Stimulated activated naive CD8-positive, alpha-beta T cell treated with anti-CD3 and anti-CD28 coated beads, Interleukin-15, Interleukin-2, amounts not matched to agents 100 ng/mL and 50 ng/mL, for 24 hours (primary cell): ENCODE data around the gene PAXX.

Experiments used
- H3K27ac Mint-ChIP-seq: one replicate; pipeline ENCODE4 v1.8.0; 2021; ENCODE audit warnings: mild to moderate bottlenecking, mixed read lengths
- H3K27me3 Mint-ChIP-seq: one replicate; pipeline ENCODE4 v1.8.0; 2021; ENCODE audit warnings: mixed read lengths
- H3K36me3 Mint-ChIP-seq: one replicate; pipeline ENCODE4 v1.8.0; 2021; ENCODE audit warnings: low read depth, mixed read lengths
- H3K4me1 Mint-ChIP-seq: one replicate; pipeline ENCODE4 v1.8.0; 2021; ENCODE audit warnings: low read depth, mixed read lengths
- H3K4me3 Mint-ChIP-seq: one replicate; pipeline ENCODE4 v1.8.0; 2021; ENCODE audit warnings: mild to moderate bottlenecking, mixed read lengths
- H3K9me3 Mint-ChIP-seq: one replicate; pipeline ENCODE4 v1.8.0; 2021; ENCODE audit warnings: mixed read lengths

PAXX gene

DNA sequence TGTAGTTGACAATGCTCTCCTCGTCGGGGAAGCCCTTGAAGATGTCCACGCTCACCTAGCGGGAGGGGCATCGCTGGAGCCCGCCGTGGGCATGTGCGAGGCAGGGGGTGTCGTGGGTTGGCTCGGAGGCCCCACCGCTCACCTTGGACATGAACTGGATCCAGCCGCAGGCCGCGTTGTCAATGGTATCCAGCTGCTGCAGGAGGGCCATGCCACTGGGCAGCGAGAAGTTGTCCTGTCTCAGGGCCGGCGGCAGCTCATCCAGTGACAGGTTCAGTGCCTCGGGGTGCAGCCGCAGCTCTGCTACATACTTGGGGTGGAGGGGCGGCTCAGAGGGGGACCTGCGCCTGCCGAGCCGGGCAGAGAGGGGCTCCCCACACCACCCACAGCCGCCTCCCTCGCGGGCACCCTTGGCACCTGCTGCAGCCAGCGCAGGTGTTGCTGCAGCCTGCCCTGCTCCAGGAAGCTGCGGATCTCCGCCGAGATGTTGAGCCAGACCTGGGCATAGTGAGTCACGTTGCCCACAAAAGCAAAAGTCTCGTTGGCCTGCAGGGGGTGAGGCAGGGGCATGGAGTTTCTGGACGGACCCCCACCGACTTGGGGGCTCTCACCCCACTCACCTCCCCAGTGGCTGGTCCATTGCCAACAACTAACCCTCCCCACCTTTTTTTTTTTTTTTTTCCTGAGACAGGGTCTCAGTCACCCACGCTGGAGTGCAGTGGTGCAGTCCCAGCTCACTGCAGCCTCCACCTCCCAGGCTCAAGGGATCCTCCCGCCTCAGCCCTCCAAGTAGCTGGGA lies 26.7 kb downstream of the PAXX start:
- Mint-ChIP-seq H3K9me3 (no peaks in the 10 kb centered on the region), H3K36me3 (peaks cover 4% of the 10 kb centered on the region), H3K27me3 (no peaks in the 10 kb centered on the region), H3K27ac (no peak overlapping the region), H3K4me1 (no peaks in the 10 kb centered on the region), H3K4me3 (no peak overlapping the region)

DNA sequence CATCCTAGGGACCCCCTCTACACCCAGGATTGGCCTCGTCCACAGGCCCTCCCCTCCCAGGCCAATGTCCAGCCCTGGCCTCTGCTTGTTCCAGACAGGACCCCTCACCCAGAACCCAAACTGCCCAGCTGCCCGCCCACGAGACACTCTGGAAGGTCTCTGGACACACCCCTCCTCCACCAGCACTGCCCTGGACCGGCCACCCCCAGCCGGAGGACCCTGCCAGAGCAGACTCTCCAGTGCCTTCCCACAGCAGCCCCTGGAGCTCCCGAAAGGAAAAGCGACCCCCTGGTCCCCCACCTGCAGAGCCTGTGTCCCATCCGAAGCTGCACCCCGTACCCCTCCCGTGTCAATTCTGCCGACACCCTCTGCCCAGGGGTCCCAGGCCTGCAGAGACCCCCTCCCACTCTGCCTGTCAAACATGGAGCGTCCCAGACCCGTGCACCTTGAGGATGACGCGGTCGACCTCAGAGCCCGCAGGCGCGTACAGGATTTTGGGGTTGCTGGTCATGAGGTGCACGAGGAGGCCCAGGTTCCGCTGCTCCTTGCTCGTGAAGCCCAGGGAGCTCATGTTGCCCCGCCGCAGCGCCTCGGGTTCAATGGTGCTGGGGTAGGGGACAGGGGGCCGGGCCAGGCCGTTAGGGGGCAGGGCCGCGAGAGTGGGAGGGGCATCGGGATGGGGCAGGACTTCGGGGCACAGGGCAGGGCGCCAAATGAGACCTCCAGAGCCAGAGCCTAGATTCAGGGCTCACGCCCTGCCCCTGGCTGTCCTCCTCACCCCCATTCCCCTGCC lies 27.9 kb downstream of the PAXX start:
- H3K9me3 Mint-ChIP-seq, result no peaks in the 10 kb centered on the region
- no peak overlapping the region for H3K4me3 Mint-ChIP-seq
- no peak overlapping the region for H3K27ac Mint-ChIP-seq
- H3K4me1 Mint-ChIP-seq, result no peaks in the 10 kb centered on the region
- H3K36me3 Mint-ChIP-seq, result peaks cover 4% of the 10 kb centered on the region
- H3K27me3 Mint-ChIP-seq, result no peaks in the 10 kb centered on the region

DNA sequence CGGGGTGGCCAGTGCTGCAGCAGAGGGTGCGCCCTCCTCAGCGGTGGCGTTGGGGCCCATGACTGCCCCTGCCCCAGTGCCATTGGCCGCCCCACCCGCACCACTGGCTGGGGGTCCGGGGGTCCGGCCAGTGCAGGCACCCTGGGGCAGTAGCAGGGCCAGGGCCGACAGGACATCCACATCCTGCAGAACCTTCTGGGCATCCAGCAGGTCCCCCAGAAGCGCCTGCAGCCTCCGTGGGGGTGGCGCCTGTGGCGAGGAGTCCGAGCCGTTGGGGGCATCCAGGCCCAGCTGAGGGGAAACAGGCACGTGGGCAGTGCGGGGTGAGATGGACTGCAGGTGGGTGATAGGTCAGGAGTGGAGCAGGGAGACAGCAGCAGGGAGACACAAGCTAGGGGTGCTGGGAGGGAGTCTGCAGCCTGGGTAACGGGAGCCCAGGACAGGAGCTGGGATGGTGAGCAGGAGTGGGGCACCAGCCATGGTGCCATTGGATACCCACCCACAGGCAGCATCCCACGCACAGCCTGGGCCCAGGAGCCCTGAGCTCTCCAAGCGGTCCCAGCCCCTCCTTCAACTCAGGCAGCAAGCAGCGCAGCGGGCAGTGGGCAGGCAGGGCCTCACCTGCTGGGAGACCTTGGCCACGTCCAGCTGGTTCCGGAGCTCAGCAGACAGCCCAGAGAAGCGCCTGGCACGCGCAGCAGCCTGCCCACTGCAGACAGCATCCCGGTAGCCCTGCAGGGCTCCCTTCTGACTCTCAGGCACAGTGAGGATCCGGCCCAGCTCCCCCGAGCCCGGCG lies 28.7 kb downstream of the PAXX start:
- Mint-ChIP-seq H3K9me3 (no peaks in the 10 kb centered on the region), H3K27me3 (no peaks in the 10 kb centered on the region), H3K4me1 (no peaks in the 10 kb centered on the region), H3K4me3 (no peak overlapping the region), H3K36me3 (peaks cover 4% of the 10 kb centered on the region), H3K27ac (no peak overlapping the region)

DNA sequence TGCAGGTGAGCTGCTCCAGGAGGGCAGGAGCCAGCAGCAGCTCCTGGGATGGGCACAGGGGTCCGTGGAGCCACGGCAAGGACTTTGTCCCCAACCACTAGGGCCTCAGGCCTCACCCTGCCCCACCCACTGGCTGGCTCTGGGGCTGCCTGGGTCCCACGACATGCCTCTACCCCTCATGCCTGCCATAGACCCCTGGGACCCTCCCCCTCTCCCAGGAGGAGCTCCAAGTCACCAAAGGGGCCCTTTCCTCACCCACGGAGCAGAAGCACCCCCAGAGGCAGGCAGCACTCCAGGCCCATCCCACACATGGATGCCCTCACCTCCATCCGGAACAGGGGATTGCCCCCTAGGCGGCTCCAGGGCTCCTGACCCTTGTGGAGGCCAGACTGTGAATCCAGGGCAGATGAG lies 29.4 kb downstream of the PAXX start:
- Mint-ChIP-seq H3K4me3 (no peak overlapping the region), H3K9me3 (no peaks in the 10 kb centered on the region), H3K4me1 (no peaks in the 10 kb centered on the region), H3K27me3 (no peaks in the 10 kb centered on the region), H3K36me3 (peaks cover 4% of the 10 kb centered on the region), H3K27ac (no peak overlapping the region)

DNA sequence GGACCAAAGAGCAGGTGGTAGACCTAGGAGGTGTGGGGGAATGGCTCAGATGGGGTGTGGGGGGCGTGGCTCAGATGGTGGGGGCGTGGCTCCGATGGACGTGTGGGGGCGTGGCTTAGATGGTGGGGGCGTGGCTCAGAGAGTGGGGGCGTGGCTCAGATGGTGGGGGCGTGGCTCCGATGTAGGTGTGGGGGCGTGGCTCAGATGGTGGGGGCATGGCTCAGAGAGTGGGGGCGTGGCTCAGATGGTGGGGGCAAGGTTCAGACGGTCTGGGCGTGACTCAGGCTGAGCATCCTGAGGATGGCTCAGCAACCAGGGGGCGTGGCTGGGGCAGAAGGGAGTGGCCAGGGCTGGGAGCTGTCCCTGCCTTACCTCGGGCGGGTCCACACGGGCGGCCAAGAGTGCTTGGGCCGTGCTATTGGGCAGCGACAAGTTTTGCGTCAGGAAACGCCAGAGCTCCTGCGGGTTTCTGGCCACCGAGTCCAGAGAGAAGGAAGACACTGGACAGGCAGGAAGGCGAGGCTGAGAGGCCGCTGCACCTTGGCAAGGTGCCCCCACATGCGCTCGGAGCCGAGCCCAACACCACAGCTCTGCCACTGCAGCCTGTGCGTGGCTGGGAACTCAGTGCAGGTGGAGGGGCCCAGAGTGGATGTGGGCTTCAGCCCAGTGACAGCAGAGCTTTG lies 29.9 kb downstream of the PAXX start:
- no peaks in the 10 kb centered on the region for H3K27me3 Mint-ChIP-seq

DNA sequence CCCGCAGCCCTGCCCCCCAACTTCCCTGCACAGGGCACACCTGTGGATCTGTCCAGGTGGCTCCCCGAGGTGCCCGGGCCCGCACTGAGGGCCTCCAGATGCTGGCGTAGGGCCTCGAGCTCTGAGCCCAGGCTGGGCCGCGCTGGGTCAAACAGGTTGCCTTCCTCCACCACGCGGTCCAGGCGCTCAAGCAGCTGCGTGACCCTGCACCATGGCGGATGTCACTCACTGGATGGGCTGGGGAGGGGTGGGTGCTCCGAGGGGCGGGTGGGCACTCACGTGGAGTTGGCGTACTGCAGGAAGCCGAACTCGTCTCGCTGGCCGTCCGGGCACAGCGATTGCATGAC lies 30.4 kb downstream of the PAXX start:
- Mint-ChIP-seq H3K9me3 (no peaks in the 10 kb centered on the region), H3K4me3 (no peak overlapping the region), H3K4me1 (peaks cover 4% of the 10 kb centered on the region), H3K27ac (no peak overlapping the region), H3K36me3 (no peaks in the 10 kb centered on the region), H3K27me3 (no peaks in the 10 kb centered on the region)

More for the DNA sequence above, 29.9 kb downstream of the PAXX start:
- no peaks in the 10 kb centered on the region for H3K36me3 Mint-ChIP-seq
- H3K4me3 Mint-ChIP-seq, result no peak overlapping the region
- H3K9me3 Mint-ChIP-seq, result no peaks in the 10 kb centered on the region
- H3K27ac Mint-ChIP-seq, result no peak overlapping the region
- peaks cover under 1% of the 10 kb centered on the region for H3K4me1 Mint-ChIP-seq

DNA sequence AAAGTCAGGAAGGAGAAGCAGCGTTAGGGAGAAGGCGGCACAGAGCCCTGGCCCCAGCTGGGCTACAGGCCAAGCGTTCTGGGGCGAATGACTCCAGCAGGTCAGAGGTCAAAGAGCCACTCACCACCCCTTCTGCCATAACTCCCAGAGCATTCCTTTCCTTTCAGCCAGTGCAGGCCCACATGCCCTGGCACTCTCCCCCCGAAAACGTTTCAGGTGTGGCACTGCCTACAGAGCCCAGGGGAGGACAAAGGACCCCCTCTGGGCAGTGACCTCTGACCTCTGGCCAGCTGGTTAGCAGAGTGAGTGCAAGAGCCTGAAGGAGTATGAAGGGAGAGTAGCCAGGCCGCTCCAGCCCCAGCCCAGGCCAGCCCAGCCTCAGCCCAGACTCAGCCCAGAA lies 30.9 kb downstream of the PAXX start:
- Mint-ChIP-seq H3K27me3 (no peaks in the 10 kb centered on the region), H3K4me1 (peaks cover 4% of the 10 kb centered on the region), H3K27ac (no peak overlapping the region), H3K9me3 (no peaks in the 10 kb centered on the region), H3K4me3 (no peak overlapping the region), H3K36me3 (no peaks in the 10 kb centered on the region)

DNA sequence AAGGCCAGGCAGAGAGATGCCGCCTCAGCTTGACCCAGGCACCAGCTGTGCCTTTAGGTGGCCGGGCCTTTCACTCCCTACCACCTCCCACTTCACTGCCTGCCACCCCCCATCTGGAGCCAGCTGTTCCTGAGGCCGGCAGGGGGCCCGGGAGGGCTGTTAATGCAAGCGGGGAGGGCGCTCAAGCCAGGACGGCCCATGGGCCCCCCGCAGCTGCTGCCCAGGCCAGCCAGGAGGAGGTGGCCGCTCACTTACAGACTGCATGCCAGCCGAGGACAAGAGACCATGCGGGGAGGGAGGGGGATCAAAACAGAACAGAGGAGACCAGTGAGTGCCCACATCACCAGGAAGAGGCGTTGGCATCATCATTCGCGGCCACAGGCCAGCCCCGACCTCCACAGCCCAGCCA lies 31.4 kb downstream of the PAXX start:
- H3K4me1 Mint-ChIP-seq, result peaks cover 4% of the 10 kb centered on the region
- no peaks in the 10 kb centered on the region for H3K9me3 Mint-ChIP-seq
- H3K36me3 Mint-ChIP-seq, result no peaks in the 10 kb centered on the region
- H3K27me3 Mint-ChIP-seq, result no peaks in the 10 kb centered on the region
- no peak overlapping the region for H3K27ac Mint-ChIP-seq
- no peak overlapping the region for H3K4me3 Mint-ChIP-seq

DNA sequence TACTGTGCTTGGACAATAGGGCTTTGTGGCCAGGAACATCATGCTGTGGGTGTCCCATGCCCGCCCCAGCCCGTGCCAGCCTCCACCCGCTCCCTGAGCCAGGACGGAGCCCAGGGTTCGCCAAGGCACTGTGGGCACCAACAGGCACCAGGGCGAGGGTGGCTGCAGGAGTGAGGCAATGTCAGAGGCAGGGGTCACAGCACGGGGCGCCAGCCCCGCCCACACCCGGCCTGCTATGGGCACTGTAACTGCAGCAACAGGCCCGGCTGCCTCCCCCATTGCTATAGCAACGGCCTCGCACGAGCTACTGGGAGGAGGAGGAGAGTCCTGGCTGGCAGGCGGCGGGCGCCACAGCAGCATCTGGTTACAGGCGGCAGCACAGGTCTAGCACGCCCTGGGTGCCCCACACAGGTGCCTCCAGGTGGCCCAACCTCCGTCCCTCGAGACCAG lies 33.3 kb downstream of the PAXX start:
- no peaks in the 10 kb centered on the region for H3K27me3 Mint-ChIP-seq
- no peaks in the 10 kb centered on the region for H3K36me3 Mint-ChIP-seq
- no peak overlapping the region for H3K27ac Mint-ChIP-seq
- H3K4me1 Mint-ChIP-seq, result peaks cover 22% of the 10 kb centered on the region
- H3K9me3 Mint-ChIP-seq, result no peaks in the 10 kb centered on the region
- H3K4me3 Mint-ChIP-seq, result no peak overlapping the region

DNA sequence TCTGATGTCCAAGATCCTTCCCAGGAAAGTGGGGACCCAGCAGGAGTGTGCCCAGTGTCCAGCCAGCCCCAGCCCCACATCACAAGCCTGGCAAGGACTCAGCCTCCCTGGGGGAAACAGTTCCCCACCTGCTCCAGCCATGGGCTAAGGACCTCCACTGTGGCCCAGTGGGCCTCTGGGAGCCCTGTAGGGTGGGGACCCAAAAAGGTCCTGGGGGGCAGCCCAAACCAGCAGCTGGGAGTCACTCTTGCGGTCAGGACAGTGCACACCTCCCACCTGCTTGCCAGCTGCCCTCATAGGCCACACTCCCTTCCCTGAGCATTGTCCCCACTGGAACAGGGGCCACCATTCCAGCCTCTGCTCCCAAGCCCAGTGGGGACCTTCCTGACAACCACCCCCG lies 34.2 kb downstream of the PAXX start:
- peaks cover 28% of the 10 kb centered on the region for H3K4me1 Mint-ChIP-seq
- H3K27ac Mint-ChIP-seq, result no peak overlapping the region
- no peaks in the 10 kb centered on the region for H3K36me3 Mint-ChIP-seq
- H3K27me3 Mint-ChIP-seq, result no peaks in the 10 kb centered on the region
- H3K9me3 Mint-ChIP-seq, result no peaks in the 10 kb centered on the region
- no peak overlapping the region for H3K4me3 Mint-ChIP-seq

DNA sequence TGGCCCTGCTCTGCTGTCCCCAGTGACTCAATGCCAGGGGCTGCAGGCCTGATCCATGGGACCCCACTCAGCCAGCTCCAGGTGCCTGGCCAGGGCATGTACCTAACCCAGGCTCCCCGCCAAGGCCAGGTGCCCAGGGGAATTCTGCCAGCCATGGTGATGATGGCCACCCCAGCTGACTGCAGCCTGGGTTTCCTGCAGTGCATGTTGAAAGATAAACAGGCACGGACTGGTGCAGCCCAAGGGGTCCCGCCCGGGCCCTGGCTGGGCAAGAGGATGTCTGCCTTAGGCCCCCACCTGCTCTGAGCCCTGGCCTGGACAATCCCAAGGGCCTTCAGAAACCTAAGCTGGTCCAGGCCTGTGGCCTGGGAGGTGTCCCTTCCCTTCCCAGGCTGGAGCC lies 34.6 kb downstream of the PAXX start:
- H3K9me3 Mint-ChIP-seq, result no peaks in the 10 kb centered on the region
- H3K36me3 Mint-ChIP-seq, result no peaks in the 10 kb centered on the region
- H3K27me3 Mint-ChIP-seq, result no peaks in the 10 kb centered on the region
- peak overlapping the region; percentile 76 for H3K4me3 Mint-ChIP-seq
- H3K27ac Mint-ChIP-seq, result no peak overlapping the region
- peaks cover 30% of the 10 kb centered on the region for H3K4me1 Mint-ChIP-seq

DNA sequence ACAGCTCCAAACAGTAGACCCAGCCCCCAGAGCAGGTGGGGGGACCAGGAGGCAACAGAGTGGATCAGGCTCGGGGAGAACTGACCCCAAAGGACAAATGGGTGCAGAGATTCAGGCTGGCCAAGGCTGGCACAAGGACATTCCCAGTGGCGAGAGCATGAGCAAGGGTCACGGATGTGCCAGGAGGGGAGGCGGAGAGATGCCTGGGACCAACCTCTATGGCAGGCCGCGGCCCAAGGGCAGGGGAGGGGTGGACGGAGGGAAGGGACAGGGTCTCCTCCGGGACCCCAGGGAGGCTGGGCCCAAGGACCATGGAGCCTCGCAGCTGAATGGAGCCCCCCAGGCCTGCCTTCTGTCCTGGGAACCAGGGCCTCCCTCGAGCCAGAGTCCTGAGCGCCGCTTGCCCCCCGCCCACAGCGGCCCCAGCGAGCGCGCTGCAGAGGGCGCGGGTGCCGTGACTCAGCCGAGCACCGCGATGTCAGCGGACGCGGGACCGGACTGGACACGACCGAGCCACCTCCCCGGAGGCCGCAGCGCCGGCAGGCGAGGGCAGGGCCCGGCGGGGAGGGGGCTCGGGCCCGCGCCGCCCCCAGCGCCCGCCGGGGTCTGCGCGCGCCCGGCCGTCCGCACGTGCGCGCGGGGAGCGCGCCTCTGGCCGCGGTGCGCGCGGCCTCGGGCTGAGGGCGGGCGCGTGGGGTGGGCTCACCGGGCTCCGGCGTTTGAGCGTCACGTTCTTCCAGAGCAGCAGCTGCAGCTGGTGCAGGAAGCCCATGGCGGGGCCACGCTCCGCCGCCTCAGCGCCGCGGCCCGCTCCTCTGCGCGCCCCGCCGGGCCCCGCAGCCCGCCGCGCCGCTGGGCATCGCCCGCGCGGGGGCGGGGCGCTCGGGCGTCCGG lies 35.4 kb downstream of the PAXX start, which contains the start of gene ABCA2:
Gene ABCA2 (minus strand): TSS at position 869 of the 894 bp plus-strand sequence. CDS start 97 bp downstream, at position 772.
- peaks cover 36% of the 10 kb centered on the region for H3K4me1 Mint-ChIP-seq
- H3K27ac Mint-ChIP-seq, result peak within 1 kb of the TSS; percentile 18
- no peaks in the 10 kb centered on the region for H3K9me3 Mint-ChIP-seq

DNA sequence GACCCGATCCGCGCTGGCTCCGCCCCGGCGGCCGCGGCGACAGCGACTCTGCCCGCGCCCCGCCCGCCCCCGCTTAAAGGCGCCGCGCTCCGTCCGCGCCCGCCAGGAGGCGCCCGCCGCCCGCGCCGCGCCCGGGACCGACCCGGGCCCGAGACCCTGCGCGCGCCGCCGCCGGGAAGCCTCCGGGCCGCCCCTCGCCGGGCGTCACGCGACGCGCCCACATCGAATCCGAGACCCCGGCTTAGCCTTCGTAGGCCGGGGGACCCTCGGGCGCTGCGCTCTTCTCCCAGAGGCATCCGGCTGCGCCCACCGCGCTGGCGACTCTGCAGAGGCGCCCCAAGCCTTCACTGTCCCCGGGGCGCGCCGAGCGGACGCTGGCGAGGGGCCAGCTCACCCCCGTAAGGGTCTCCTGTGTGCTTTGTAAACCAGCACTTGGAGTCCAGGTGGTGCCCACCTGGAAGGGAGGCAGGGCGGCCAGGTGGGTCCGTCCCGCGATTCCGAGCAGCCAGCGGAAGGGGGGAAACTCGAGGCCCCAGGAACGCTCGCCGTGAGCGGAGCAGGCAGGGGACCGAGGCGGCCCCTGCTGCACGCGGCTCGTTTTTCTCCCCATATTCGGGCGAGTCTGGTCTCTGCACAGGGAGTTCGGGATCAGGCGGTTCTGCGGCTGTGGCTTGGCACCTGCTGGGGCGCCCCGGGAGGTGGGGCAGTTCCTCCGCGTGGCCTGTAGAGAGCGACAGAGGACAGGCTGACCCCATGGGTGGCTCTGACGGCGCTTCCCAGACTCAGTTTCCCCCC lies 36.2 kb downstream of the PAXX start:
- H3K4me3 Mint-ChIP-seq, result peak overlapping the region; percentile 66
- no peaks in the 10 kb centered on the region for H3K27me3 Mint-ChIP-seq
- no peak overlapping the region for H3K27ac Mint-ChIP-seq
- no peaks in the 10 kb centered on the region for H3K9me3 Mint-ChIP-seq
- peaks cover 45% of the 10 kb centered on the region for H3K4me1 Mint-ChIP-seq
- no peaks in the 10 kb centered on the region for H3K36me3 Mint-ChIP-seq

More for the DNA sequence above, 35.4 kb downstream of the PAXX start, which contains the start of gene ABCA2:
- H3K36me3 Mint-ChIP-seq, result no peaks in the 10 kb centered on the region
- peak within 1 kb of the TSS; percentile 76 for H3K4me3 Mint-ChIP-seq
- no peaks in the 10 kb centered on the region for H3K27me3 Mint-ChIP-seq
